HG03457 (cell line): Measurements from ENCODE around the gene OR1N2.
"Not testable (repeated sequence)": the region's sequence is repeated elsewhere in the genome, so short reads cannot be mapped to it uniquely, and the experiment has no call there.

Experiments
- ATAC-seq: cut with Tn5 transposase; IDR thresholded peaks from one replicate; pipeline ENCODE4 v1.9.1; 2021; ENCODE audit warnings: moderate number of reproducible peaks; ENCODE audit not compliant: unreplicated experiment

Gene OR1N2, protein sequence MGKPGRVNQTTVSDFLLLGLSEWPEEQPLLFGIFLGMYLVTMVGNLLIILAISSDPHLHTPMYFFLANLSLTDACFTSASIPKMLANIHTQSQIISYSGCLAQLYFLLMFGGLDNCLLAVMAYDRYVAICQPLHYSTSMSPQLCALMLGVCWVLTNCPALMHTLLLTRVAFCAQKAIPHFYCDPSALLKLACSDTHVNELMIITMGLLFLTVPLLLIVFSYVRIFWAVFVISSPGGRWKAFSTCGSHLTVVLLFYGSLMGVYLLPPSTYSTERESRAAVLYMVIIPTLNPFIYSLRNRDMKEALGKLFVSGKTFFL

DNA sequence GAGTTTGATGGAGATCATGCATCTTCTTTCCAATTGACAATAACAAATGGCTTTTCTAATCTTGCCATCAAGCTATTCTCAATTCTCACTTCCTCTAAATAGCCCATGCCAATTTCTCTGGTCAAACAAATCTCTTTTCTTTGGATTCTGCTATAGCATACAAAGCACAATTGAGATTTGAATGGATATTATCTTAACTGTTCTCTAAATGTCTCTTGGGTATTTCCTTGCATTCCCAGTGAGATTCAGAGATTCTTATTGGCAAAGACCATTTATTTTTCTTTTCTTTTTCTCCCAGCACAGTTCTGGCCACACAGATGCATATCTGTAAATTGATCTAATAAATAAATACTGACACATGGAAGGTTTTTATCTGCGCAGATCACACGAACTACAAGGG, at the start of gene OR1N2:
OR1N2 (plus strand) TSS at position 301 of the 400 bp plus-strand sequence. CDS start 100 bp downstream, outside the sequence.
- ATAC-seq, result no peak

GRCh38 chr9:122506964-122507363, 45.9 kb upstream of the OR1N2 start:
- no peak for ATAC-seq

DNA sequence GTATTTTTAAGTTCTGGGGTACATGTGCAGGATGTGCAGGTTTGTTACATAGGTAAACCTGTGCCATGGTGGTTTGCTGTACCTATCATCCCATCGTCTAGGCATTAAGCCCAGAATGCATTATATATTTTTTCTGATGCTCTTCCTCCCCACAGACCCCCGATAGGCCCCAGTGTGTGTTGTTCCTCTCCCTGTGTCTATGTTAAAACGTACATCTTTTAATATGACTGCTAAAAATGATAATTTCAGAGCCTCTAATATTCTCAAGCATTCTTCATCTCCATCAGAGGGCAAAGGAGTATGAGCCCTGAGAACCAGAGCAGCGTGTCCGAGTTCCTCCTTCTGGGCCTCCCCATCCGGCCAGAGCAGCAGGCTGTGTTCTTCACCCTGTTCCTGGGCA, 42.4 kb upstream of the OR1N2 start, which contains the start of gene OR1J2:
OR1J2 (plus strand) TSS at position 301 of the 400 bp plus-strand sequence; CDS start at position 301, 0 bp downstream.
- ATAC-seq, result no peak

- ATAC-seq, result no peak
Observed at GRCh38 chr9:122518226-122518625, 34.7 kb upstream of the OR1N2 start.

DNA sequence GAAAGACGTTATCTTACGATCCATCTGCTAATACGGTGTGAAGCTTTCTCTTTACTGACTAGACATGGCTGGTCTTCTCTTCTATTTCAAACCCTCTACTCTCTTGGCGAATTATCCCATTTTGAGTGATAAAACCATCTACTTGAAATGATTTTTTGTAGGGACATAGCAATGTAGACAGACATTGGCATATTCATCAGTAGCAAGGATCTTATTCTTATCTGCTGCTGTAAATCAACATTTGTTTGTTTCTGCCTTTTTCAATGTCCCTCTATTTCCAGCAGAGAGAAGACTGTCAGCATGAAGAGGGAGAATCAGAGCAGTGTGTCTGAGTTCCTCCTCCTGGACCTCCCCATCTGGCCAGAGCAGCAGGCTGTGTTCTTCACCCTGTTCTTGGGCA, 34.1 kb upstream of the OR1N2 start, which contains the start of gene OR1J4:
OR1J4 (plus strand) TSS at position 301 of the 400 bp plus-strand sequence; CDS start at position 301, 0 bp downstream.
- ATAC-seq, result no peak

GRCh38 chr9:122519376-122519775, 33.5 kb upstream of the OR1N2 start:
- no peak for ATAC-seq

DNA sequence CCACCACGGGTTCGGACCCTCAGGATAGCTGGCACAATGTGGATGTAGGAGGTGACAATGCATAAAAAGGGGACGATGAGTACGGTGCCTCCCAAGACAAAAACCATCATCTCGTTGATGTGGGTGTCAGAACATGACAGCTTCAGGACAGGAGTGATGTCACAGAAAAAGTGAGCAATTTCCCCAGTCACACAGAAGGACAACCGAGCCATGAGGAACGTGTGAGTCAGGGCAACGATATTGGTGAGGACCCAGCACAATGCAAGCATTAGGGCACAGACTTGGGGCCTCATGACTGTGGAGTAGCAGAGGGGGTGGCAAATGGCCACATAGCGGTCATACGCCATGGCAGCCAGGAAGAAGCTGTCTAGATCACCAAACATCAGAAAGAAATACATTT, 26.3 kb upstream of the OR1N2 start:
- ATAC-seq, result no peak

DNA sequence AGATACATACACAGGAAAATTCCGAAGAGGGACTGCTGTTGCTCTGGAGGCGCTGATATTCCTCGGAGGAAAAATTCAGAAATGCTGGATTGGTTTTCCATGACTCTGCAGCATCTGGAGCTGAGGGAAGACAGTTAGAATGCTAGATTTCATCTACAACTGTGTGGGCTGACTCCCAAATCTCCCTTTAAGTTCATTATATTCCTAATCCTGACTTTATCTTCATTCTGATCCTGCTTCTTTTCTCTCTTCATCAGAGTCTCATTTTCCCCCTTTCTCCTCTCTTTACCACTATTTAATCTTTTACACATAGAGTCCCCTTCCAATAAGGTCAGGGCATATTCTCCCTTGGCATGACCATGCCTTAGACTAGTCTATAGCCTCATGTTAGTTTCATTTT, 25.7 kb upstream of the OR1N2 start, which contains the start of gene OR1N1:
OR1N1 (minus strand) TSS at position 101 of the 400 bp plus-strand sequence; CDS start at position 101, 0 bp downstream.
- no peak for ATAC-seq

- not testable (repeated sequence) for ATAC-seq
Observed at GRCh38 chr9:122531157-122531556, 21.8 kb upstream of the OR1N2 start.

- ATAC-seq, result no peak
Observed at GRCh38 chr9:122536134-122536533, 16.8 kb upstream of the OR1N2 start.

DNA sequence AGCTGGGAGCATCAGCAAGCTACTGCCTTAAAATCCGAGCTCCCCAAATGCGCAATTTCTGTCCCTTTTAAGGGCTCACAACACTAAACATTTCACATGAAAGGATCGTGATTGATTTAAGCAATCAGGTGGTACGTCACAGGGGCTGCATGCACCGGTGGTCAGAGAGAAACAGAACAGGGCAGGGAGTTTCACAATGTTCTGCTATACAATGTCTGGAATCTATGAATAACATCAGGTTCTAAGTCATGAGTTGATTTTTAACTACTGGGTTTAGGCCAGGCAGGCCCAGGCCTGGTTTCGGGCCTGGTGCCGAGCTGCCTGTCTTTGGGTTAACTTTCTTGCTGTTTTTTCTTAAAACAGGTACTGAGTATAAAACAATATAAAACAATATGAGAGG, 15.8 kb upstream of the OR1N2 start:
- not testable (repeated sequence) for ATAC-seq

- ATAC-seq, result no peak
Observed at GRCh38 chr9:122538757-122539156, 14.2 kb upstream of the OR1N2 start.

DNA sequence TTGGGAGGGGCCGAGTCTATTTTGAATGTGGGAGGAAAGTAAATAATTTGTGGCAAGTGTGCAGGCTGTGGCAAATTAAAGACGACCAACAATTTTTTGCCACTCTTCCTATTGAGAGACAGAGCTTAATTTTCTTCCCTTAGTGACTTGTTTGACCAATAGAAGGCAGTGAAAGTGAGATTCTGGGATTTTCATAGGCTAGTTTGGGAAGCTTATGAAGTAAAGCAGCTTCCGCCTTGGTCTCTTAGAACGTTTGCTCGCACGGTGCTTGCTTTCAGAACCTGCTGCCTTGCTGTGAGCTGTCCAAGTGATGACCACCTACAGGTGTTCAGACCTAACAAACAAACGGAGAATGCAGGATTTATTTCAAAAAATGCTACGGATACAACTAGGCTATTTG, 6.7 kb upstream of the OR1N2 start:
- no peak for ATAC-seq

DNA sequence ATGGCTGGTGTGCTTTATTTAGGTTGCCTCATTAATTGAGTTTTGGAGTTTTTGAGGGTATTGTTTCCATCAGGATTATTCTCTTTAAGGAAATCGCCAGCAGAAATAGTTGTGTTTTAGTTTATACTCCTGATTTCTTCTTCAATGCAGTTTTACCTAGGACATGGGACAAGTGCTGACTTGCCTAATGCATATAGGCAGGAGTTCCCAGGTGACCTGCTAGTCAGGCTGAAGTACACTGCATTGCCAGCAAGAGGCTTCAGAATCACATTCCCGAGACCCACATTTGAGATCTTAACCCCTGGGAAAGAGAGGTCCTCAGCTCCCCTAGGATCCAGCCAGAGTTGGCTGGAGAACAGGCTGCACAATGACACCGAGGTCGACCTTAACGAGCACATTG, 1.5 kb upstream of the OR1N2 start:
- no peak for ATAC-seq

DNA sequence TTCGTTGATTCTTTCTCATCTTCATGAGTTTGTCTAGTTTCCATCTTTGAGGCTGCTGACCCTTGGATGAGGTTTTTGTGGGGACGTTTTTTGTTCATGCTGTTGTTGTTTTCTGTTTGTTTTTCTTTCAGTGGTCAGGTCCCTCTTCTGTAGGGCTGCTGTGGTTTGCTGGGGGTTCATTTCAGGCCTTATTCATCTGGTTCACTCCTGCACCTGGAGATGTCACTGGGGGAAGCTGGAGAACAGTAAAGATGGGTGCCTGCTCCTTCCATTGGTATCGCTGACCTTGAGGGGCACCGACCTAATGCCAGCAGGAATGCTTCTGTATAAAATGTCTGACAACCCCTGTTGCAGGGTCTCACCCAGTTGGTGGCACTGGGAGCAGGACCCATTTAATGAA, 8.5 kb downstream of the OR1N2 start:
- no peak for ATAC-seq

- no peak for ATAC-seq
Observed at GRCh38 chr9:122562134-122562760, 9.3 kb downstream of the OR1N2 start.

DNA sequence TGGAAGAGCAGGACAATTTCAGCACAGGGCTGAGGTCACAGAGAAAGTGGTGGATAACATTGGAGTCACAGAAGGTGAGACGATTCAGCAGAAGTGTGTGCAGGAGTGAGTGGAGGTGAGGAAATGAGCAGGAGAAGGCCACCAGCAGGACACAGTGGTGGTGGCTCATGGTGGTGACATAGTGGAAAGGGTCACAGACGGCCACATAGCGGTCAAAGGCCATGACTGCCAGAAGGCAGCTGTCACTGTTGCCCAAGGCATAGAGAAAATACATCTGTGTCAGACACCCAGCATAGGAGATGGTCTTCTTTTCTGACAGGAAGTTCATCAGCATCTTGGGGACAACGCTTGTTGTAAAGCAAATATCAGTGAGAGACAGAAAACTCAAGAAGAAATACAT, 15.0 kb downstream of the OR1N2 start:
- no peak for ATAC-seq

DNA sequence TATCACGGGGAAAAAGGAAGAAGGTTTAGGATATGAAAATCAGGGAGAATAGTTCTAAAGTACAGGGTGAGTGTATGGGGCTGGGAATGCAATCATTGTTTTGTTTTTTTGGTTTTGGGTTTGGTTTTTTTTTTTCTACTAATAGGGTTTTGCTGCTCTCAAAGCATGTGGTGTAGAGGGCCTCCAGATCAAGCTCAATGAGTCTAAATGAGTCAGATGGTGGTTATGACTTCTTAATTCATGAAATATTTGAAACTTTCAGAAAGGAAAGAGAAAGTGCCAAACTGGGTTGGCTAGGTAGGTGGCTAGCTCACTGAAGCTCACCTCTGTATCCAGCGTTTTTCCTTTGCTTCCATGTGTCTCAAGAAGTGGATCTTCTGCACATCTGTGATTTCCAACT, 19.5 kb downstream of the OR1N2 start:
- no peak for ATAC-seq

GRCh38 chr9:122579874-122580273, 27.0 kb downstream of the OR1N2 start:
- no peak for ATAC-seq

DNA sequence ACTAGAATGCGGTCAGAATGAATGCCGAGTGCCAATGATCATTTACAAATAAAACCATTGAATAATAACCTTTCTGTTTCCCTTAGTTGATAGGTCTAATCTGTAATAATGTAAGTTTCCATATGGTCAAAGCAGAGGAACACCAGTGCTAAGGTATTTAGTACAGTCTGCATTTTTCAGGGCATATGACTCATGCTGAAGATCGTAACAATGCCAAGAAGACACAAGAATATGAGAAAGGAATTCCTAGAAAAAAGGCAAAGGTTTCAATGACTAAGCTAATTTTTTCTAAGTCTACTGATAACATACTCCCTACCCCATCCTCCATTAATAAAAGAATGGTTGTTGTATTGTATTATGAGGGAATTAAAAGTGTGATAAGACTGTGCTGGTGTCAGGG, 27.4 kb downstream of the OR1N2 start:
- no peak for ATAC-seq

DNA sequence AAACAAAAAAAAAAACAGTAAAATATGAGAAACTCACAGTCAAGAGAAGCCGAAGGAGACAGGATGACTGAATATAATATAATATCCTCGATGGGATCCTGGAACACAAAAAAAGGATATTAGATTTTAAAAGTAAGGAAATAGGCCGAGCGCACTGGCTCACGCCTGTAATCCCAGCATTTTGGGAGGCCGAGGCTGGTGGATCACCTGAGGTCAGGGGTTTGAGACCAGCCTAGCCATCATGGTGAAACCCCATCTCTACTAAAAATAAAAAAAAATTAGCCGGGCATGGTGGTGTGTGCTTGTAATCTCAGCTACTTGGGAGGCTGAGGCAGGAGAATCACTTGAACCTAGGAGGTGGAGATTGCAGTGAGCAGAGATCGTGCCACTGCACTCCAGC, 30.4 kb downstream of the OR1N2 start, which contains the start of gene OR1L8:
OR1L8 (minus strand) TSS at position 101 of the 400 bp plus-strand sequence. CDS start 14,907 bp downstream, outside the sequence.
- ATAC-seq, result not testable (repeated sequence)
